NCI-H2196 treated with DMSO at 0.1 percent for 48 hours (cell line): ENCODE measurements around the gene IPPK.

Experiments used
- DNase-seq: peaks from one replicate; lab custom pipeline; 2025; ENCODE audit not compliant: unreplicated experiment; lab: John Stamatoyannopoulos, UW

The IPPK gene, protein sequence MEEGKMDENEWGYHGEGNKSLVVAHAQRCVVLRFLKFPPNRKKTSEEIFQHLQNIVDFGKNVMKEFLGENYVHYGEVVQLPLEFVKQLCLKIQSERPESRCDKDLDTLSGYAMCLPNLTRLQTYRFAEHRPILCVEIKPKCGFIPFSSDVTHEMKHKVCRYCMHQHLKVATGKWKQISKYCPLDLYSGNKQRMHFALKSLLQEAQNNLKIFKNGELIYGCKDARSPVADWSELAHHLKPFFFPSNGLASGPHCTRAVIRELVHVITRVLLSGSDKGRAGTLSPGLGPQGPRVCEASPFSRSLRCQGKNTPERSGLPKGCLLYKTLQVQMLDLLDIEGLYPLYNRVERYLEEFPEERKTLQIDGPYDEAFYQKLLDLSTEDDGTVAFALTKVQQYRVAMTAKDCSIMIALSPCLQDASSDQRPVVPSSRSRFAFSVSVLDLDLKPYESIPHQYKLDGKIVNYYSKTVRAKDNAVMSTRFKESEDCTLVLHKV

DNA sequence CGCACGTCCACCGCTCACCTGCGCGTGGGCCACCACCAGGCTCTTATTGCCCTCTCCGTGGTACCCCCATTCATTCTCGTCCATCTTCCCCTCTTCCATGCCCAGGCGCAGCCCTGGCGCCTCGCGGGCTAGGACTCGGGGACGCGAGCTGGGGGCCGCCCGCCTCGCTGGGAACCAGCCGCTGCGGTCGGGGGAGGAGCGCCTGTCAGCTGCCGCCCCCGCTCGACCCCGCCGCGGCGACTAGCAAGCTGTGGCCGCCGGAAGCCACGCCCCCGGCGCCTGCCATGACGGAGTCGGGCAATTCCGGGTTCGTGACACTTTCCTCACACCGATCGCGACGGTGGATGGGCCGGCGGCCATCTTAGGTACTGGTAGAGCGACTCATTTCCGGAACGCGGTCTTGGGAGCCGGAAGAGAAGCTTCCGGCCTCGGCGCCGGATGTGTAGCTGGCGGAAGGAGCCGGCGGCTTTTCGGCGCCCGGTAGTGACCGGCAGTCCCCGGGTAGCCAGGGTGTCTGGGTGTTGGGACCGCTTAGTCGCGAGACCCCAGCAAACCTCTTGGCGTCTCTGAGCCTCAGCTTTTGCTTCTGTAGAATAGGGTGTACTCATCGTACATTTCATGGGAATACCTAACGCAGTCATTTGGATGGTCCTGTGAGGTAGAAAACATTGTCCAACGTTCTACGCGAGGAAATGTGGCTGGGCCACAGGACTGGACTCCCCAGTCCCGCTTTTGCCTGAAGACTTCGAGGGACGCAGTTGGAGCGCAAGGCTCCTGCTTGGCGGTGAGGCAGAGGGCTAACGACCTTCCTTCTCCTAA, at the start of gene IPPK:
TSS of gene IPPK (minus strand) at position 242 of the 819 bp plus-strand sequence. CDS start at position 99, 143 bp downstream.
- DNase-seq, result peak; percentile 97

DNA sequence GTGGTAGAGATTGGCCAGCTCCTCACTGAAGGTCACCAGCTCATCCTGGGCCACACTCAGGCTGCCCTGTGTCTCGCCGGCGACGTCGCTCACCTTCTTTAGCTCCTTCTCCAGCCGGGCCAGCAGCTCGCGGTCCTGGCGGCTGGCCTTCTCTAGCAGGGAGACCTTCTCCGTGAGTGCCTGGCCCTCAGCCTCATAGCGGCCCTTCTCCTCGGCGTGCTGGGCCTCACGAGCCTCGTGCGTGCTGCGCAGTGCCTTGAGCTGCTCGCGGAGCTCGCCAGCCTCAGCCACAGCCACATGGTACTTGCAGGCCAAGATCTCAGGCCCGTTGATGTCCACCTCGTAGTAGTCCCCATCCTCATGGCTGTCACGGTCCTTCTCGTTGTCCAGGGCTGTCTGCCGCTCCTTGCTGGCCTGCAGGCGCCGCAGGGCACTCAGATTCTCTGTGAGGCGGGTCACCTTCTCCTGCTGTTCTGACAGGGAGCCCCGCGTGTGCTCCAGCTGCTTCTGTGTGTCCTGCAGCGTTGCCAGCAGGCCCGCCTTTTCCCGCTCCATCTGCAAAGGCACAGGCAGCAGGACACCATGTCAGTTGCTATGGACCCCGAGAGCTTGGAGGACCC, 49.2 kb upstream of the IPPK start:
- DNase-seq, result no peak

DNA sequence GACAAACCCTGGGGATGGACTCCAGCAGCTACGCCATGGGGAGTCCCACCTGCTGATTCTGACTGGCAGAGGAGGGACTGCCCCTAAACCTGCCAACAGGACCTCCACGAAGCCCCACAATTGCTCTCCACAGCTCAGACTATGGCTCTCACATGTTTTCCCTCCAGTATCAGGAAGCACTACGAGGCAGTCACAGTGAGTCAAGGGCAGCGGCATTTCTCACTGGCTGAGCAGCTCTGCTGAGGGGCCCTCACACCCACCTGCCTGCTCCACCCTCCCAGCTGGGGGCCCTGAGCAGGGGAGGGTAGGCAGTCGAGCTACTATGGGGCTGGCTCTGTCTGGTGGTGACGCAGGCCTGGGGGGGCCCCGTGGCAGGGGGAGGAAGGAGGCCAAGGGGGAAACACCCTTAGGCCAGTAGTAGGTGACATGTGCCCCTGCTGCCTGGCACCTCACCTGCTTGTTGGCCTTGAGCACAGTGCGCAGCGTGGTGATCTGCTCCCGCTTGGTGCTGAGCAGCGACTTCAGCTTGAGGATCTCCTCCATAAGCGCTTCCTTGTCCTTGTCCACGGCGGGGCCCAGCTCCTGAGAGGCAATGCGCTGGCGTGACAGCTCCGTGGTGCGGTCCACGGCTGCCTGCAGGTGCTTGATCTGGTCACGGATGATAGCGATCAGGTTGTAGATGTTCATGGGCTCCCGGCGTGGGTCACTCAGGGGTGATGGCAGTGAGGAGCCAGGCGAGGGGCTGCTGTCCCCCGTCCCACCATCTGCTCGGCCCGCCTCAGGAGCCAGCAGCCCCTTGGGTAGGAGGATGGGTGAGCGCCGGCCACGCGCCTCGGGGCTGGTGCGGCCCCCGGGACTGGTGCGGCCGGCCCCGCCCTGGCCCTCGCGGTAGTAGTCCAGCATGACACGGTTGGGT, 48.4 kb upstream of the IPPK start:
- no peak for DNase-seq

DNA sequence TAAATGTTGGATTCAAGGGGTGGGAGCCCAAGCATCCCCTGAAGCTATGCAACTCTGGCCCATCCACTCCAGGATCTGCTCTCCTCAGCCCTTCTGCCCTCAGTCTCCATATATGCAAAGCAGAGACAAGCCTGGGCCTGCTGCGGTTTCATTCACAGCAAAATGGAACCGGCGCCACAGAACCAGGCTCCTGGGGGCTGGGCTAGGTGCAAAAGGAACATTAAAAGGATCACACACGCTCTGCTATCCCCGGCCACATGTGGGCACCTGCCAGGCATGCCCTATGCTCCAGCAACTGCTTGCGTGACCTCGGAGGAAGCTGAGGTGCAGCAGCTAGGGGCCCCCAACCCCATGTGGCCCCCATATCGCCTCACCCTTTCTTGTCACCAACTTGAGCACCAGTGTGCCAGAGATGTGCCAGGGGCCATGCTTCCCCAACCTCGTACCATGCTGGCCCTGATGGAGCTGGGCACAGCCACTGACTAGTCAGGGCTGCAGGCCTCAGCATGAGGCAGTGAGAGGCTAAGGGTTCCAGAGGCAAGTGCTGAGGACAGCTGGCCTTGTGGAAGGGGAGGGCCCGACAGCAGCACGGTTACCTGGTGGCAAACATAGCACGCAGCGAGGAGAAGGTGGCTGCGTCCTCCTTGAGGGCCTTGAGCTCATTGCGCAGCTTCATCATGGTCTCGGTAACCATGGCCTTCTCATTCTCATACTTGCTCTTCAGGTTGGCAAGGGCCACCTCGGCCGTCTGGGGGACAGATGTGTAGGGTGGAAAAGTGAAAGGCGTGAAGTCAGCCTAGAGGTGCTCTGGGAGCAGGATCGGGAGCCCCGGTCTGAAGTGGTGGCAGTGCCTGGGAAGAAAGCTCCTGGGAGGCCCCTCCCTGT, 47.5 kb upstream of the IPPK start:
- DNase-seq, result no peak

- DNase-seq, result peak; percentile 4
These were observed 46.6 kb upstream of the IPPK start for GRCh38 chr9:92716557-92716956.

DNA sequence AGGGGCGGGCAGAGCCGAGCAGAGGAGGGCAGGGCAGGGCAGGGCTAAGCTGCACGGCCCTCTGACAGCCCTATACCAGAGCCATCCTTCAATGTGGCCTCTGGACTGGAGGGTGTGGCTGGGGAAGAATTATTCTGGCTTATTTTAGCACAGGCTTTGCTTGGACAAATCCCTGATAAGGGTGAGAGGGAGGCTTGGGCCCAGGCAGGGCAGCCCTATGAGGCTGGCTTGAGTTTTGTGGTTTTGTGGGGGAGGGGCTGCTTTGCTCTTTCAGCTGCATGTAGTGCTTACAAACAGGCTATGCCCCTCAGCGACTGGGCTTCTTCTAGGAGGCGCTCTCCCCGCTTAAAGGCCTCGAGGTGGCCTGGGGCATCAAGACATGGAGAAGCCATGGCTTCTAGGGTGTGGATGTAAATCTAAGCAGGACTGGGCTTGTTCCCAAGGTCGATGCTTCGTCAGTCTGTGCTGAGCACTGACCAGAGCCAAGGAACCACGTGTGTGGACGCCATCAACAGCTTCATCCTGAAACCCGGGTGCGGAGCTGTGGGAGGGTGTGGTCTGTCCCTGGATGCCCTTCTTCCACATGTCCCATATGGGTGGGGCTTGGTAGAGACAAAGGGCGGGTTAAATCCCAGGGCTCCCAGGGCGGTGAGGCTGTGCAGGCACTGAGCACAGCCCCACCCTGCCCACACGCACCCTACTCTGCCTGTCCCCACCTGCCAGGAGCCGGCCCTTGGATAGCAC, 45.7 kb upstream of the IPPK start:
- no peak for DNase-seq

DNA sequence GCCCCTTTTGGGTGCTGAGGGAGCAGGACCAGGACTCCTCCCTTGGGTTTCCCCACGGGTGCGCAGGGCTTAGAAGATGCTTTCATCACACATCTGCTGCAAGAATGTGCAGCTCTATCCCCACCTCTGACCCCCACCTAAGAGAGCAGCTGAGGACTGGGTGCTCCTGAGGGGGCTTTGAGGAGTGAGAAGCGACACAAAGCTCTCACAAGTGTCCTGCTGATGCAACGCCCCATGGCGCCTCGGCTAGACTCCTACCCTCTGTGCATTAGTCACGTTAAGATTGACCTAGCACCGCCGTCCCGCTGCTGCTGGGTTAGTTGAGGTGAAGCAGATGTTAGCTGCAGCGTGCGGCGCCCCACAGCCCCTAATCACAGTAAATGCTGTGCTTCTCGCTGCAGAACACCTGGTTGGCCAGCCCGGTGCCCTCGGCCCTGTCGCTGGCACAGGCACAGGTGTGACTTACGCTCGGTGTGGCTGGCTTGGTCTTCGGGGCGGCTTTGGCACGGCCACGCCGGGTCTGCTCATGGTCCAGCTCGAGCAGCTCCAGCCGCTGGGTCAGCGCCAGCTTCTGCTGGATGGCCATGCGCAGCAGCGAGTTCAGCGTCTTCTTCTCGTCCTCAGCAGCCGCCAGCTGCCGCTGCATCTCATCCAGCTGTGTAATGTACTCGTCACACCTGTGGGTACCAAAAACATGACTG, 45.0 kb upstream of the IPPK start:
- DNase-seq, result no peak

DNA sequence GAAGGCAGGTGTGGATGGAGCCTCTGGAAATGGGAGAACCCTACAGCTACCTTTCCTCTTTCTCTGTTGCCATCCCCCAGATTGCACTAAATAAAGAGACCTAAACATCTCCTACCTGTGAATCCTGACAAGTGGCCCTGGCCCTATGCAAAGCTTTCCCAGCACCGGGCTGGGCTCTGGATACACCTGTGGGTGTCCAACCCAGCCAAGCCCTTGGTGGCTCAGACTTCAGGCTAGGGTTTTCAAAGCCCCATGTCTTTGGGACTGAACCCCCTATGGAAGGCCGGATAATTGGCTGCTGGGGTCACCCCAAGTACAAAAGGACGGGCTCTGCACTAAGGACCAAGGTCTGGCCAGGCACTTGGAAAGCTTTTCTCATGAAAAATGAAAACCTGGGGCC, 44.1 kb upstream of the IPPK start:
- no peak for DNase-seq

DNA sequence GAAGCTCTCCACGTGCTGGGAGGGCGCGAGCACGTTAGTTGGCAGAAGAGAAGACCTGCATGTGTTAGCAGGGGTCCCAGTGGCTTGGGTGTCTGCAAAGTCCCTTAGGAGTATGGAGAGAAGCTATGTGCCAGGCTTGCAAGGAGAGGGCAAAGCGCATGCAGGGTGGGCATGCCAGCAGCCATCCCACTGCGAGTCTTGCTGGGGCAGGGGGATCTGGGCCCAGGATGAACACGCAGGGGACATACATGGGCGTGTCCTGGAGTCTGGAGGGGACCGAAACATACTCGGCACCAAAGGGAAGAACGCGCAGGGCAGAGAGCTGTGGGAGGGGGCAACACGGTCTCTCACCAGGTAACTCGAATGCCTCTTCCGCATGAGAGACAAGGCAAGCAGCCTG, 43.6 kb upstream of the IPPK start:
- DNase-seq, result no peak

DNA sequence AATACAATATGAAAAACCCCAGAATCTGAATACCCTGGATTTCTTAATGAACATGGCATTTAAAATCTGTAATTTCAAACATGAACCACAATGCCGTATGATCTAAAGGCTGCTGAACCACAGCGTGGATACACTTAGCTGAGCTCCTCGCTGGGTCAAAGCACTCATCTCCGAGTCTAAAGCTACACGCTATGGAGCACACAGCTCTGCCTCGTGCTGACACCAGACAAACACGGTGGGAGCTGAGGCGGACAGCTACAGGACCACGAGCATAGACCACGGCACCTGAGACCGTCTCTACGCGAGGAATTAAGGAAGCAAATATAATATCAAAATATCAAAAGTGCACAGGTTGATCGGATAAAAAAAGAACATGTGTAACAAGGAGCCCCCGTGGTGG, 42.8 kb upstream of the IPPK start:
- DNase-seq, result no peak

DNA sequence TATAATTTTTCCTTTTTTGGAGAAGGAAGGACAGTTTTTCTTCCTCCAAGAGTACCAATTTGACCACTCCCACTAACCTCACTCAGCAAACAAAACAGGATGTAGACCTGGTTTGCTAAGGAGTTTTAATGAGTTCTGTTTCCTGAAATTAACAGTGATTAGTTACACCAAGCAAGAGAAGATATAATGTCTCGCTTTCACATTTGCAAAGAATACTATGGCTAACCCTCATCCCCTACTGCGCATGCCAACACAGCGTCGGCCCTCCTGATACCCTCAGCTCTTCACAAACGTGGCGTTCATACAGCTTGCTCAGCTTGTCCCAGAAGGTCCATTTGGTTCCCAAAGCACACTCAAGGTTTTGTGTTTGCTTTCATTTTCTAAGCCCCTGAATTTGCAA, 41.9 kb upstream of the IPPK start:
- no peak for DNase-seq

- no peak for DNase-seq
These were observed 41.2 kb upstream of the IPPK start for GRCh38 chr9:92711146-92711545.

DNA sequence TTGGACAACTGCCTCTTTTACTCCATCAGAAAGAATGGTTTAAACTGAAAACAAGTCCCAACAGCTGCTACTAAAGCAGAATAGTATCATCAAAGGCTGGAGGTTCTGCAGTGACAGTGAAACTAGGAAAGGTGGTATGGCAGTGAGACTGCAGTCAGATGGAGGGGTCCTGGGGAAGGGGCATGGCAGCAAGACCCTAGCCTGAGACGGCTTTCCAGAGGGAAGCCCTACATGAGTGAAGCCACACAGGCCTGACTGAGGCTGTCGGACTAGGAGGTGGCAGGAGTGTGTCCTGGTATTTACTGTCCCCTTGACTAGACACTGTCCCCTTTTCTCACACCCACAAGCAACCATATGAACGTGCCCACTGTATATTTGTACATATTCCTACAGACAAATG, 40.4 kb upstream of the IPPK start:
- no peak for DNase-seq

GRCh38 chr9:92709954-92710353, 40.0 kb upstream of the IPPK start:
- DNase-seq, result no peak

GRCh38 chr9:92709240-92709639, 39.3 kb upstream of the IPPK start:
- DNase-seq, result no peak

DNA sequence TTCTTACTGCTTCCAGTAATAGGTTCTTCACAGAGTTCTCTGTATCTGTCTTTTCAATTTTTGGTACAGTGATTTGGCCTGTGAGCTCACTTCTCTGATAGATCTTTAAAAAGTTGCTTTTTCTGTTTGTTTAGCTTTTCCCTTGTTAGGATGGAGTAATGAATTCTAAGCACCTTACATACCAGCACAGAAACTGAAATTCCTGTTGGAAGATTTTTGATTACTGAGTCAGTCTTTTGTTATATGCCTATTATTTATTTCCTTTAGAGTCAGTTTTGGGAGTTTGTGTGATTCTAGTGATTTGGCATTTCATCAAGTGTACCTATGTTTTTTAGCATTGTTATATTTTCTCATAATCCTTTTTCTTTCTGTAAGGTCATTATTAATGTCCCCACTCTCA, 37.6 kb upstream of the IPPK start:
- DNase-seq, result no peak

DNA sequence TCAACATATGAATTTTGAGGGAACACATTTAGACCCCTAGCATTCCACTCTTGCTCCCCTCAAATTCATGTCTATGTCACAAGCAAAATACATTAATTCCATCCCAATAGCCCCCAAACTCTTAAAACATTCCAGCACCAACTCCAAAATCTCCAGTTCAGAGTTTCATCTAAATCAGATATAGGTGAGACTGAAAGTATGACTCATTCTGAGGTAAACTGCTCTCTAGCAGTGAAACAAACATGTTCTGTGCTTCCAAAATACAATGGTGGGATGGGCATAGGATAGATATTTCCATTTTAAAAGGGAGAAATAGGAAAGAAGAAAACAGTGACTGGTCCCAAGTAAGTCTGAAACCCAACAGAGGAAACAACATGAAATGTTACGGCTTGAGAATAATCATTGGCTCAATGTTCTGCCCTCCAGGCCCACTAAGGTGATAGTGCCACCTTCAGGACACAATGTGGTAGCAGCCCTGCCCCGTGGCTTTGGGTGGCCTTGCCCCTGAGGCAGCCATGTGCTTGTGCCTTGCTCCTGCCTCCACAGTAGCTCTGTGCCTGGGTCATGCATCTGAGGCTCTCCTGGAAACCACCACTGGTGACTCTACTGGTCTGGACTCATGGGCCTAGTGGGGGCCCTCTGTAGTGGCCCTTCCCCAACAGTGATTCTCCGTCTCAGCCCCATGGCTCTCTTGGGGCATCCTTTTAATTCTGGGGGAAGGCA, 36.4 kb upstream of the IPPK start:
- no peak for DNase-seq

DNA sequence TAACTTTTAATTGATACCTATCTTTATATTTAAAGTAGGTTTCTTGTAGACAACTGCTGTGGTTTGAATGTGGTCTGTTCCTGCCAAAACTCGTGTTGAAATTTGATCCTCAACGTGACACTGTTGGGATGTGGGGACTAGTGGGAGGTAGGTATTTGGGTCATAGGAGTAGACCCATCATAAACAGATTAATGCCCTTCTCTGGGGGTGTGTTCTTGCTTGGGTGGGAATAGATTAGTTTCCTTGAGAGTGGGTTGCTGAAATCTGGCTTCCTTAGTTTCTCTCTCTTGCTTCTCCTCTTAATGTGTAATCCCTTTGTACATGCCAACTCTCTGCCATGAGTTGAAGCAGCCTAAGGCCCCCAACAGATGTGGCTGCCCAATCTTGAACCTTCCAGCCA, 34.6 kb upstream of the IPPK start:
- no peak for DNase-seq
